PC-3 (cell line): ENCODE results near the gene ZNF76. TPM values are rescaled to one million over a fixed set of nuclear protein-coding genes. Genes with fewer than 3 reads are reported as not detected.
A peak's percentile ranks its signal among the peaks of the same experiment; 100 is the strongest.

Experiments used
- ATAC-seq: fragments of 200-7000 bp; cut with Tn5 transposase; 2 replicates; pipeline ENCODE4 v1.9.1; 2020; ENCODE audit warnings: mild to moderate bottlenecking, moderate library complexity
- BruUV-seq: library from RNA; stranded (reverse); fragments of 400-500 nt; replicated peaks from 2 replicates; lab custom pipeline; 2021; lab: Mats Ljungman, UMichigan
- CTCF ChIA-PET: fragments of 300-600 bp; sonication (Branson Sonifier 250); formaldehyde crosslinking; loops from one replicate; lab custom pipeline; 2022; ENCODE audit warnings: antibody characterized with exemption; lab: Charles Lee
- POLR2A ChIA-PET: fragments of 300-600 bp; sonication (Branson Sonifier 250); formaldehyde crosslinking; loops from one replicate; lab custom pipeline; 2022; ENCODE audit warnings: antibody characterized with exemption; ENCODE audit not compliant: unreplicated experiment; lab: Charles Lee
- DNase-seq: peaks from one replicate; pipeline ENCODE4 v3.0.0-alpha.2; 2015
- H2AFZ ChIP-seq: fragments of 300-600 bp; sonication (generic); 2 replicates; pipeline ENCODE4 v1.6.0; 2016; ENCODE audit warnings: antibody characterized with exemption, low read length
- H3F3A ChIP-seq: fragments of 300-600 bp; sonication (generic); one replicate; pipeline ENCODE4 v1.6.0; 2017; ENCODE audit warnings: antibody characterized with exemption, low read length, control low read depth, mild to moderate bottlenecking; ENCODE audit not compliant: unreplicated experiment
- H3K27ac ChIP-seq: fragments of 300-600 bp; sonication (generic); 2 replicates; pipeline ENCODE4 v1.5.1; 2016; ENCODE audit warnings: mild to moderate bottlenecking, low read length
- H3K27me3 ChIP-seq: fragments of 300-600 bp; sonication (generic); 2 replicates; pipeline ENCODE4 v1.6.1; 2016; ENCODE audit warnings: low read length, mixed read lengths
- H3K36me3 ChIP-seq: fragments of 300-600 bp; sonication (generic); 2 replicates; pipeline ENCODE4 v1.6.1; 2016; ENCODE audit warnings: low read depth, mixed run types, low read length, mixed read lengths
- H3K4me1 ChIP-seq: fragments of 300-600 bp; sonication (generic); 2 replicates; pipeline ENCODE4 v1.5.1; 2016; ENCODE audit warnings: low read length; ENCODE audit not compliant: insufficient read depth
- H3K4me2 ChIP-seq: fragments of 300-600 bp; sonication (generic); 2 replicates; pipeline ENCODE4 v1.6.0; 2016; ENCODE audit warnings: low read length
- H3K4me3 ChIP-seq: fragments of 300-600 bp; sonication (generic); 2 replicates; pipeline ENCODE4 v1.5.1; 2016; ENCODE audit warnings: mild to moderate bottlenecking, low read length, mixed read lengths
- H3K79me2 ChIP-seq: fragments of 300-600 bp; sonication (generic); 2 replicates; pipeline ENCODE4 v1.6.1; 2017; ENCODE audit warnings: low read length, mixed read lengths
- H3K9ac ChIP-seq: fragments of 300-600 bp; sonication (generic); 2 replicates; pipeline ENCODE4 v1.6.0; 2016; ENCODE audit warnings: mild to moderate bottlenecking, low read length
- H3K9me2 ChIP-seq: fragments of 300-600 bp; sonication (generic); replicated peaks from 2 replicates; pipeline ENCODE4 v1.6.1; 2016; ENCODE audit warnings: mixed run types, low read length, mixed read lengths
- H3K9me3 ChIP-seq: fragments of 300-600 bp; sonication (generic); 2 replicates; pipeline ENCODE4 v1.6.1; 2016; ENCODE audit warnings: low read length, mixed read lengths
- H4K20me1 ChIP-seq: fragments of 300-600 bp; sonication (generic); 2 replicates; pipeline ENCODE4 v1.6.1; 2016; ENCODE audit warnings: low read length, mixed read lengths
- CTCF ChIP-seq: fragments of 300-600 bp; sonication (generic); conservative IDR thresholded peaks from 2 replicates; pipeline ENCODE4 v1.5.1; 2017; ENCODE audit warnings: antibody characterized with exemption, low read depth, mild to moderate bottlenecking, low read length
- EZH2 ChIP-seq: fragments of 300-600 bp; sonication (generic); IDR thresholded peaks from one replicate; pipeline ENCODE4 v1.6.1; 2017; ENCODE audit warnings: antibody characterized with exemption, mild to moderate bottlenecking, low read length; ENCODE audit not compliant: unreplicated experiment
- EZH2phosphoT487 ChIP-seq: fragments of 300-600 bp; sonication (generic); IDR thresholded peaks from 2 replicates; pipeline ENCODE4 v1.6.1; 2018; ENCODE audit warnings: mild to moderate bottlenecking, antibody characterized with exemption, low read length, borderline replicate concordance
- intact Hi-C: fragments of 100-400 bp; cut with micrococcal nuclease; formaldehyde crosslinking; loops from 2 replicates; pipeline ENCODE4 v1.9.0; 2023
- total RNA-seq: library from RNA; depleted of rRNA; stranded (reverse); fragments of >200 nt; gene quantifications from 2 replicates; pipeline ENCODE4 v1.2.3, GENCODE V29; 2014

ZNF76 gene
- total RNA-seq, 1 experiment from 2014 or later = 20.8 TPM

- ATAC-seq (peak; percentile 71), DNase-seq (peak; percentile 10)
- no peaks in the 10 kb centered on the region for H3K27me3 ChIP-seq
- H3K4me3 ChIP-seq = peak within 1 kb of the TSS; percentile 76
- H3K79me2 ChIP-seq = no peaks in the 10 kb centered on the region
- H3K9me2 ChIP-seq = no peaks in the 10 kb centered on the region
- ChIA-PET CTCF (interaction anchor here (0.5 kb wide), 1 partner anchor 74 kb away, joined by 3 read pairs; no protein-coding TSS in a partner anchor), POLR2A (no interaction called here)
- H2AFZ ChIP-seq = peak within 1 kb of the TSS; percentile 85
- H3K9ac ChIP-seq = peak within 1 kb of the TSS; percentile 47; the same call in 1 of the 2 replicates
- H3F3A ChIP-seq = no peaks in the 10 kb centered on the region
- H3K4me2 ChIP-seq = peak within 1 kb of the TSS; percentile 94
- BruUV-seq = no TSS peak
- peaks cover 13% of the 10 kb centered on the region; the same call in 1 of the 2 replicates for H3K4me1 ChIP-seq
- H3K9me3 ChIP-seq = no peaks in the 10 kb centered on the region
- no peaks in the 10 kb centered on the region for H3K36me3 ChIP-seq
- TF ChIP-seq EZH2 (no peak), CTCF (no peak), EZH2phosphoT487 (no peak)
- H3K27ac ChIP-seq = no peak within 1 kb of the TSS
- intact Hi-C loops = no loop called here
- H4K20me1 ChIP-seq = no peaks in the 10 kb centered on the region
Observed at GRCh38 chr6:35213824-35214756, 45.4 kb upstream of the ZNF76 start, which contains the start of gene SCUBE3. Gene SCUBE3 (plus strand): TSS chr6:35213956. CDS start chr6:35214419, 463 bp downstream.

GRCh38 chr6:35214869-35215664 is 44.5 kb upstream of the ZNF76 start:
- POLR2A ChIA-PET = no interaction called here
- Histone ChIP-seq H3K9me2 (no peaks in the 10 kb centered on the region), H3K27ac (no peak overlapping the region), H2AFZ (no peak overlapping the region), H4K20me1 (no peaks in the 10 kb centered on the region), H3F3A (no peaks in the 10 kb centered on the region), H3K27me3 (no peaks in the 10 kb centered on the region), H3K4me2 (peak overlapping the region; percentile 94), H3K4me1 (peaks cover 13% of the 10 kb centered on the region; the same call in 1 of the 2 replicates), H3K4me3 (peak overlapping the region; percentile 76; the same call in 1 of the 2 replicates), H3K36me3 (no peaks in the 10 kb centered on the region), H3K79me2 (no peaks in the 10 kb centered on the region), H3K9ac (peak overlapping the region; percentile 47; the same call in 1 of the 2 replicates), H3K9me3 (no peaks in the 10 kb centered on the region)
- TF ChIP-seq CTCF (no peak), EZH2phosphoT487 (no peak), EZH2 (no peak)
- ATAC-seq = no peak
- no peak for DNase-seq
- CTCF ChIA-PET = interaction anchor here (0.5 kb wide), 1 partner anchor 75 kb away, joined by 3 read pairs; no protein-coding TSS in a partner anchor
- intact Hi-C loops = no loop called here
- TSS peak; percentile 22 for BruUV-seq
